GM12873 (cell line): ENCODE data around the gene GNB2.

Experiments
- CTCF ChIP-seq: IDR thresholded peaks from 2 replicates; pipeline ENCODE4 v1.5.1; 2012; ENCODE audit warnings: low read depth, mild to moderate bottlenecking, moderate library complexity, low read length, control low read depth; ENCODE audit not compliant: insufficient read depth; ENCODE audit errors: missing control alignments

The GNB2 gene

GRCh38 chr7:100670074-100670473 is 3.5 kb upstream of the GNB2 start:
- TF ChIP-seq CTCF = no peak

DNA sequence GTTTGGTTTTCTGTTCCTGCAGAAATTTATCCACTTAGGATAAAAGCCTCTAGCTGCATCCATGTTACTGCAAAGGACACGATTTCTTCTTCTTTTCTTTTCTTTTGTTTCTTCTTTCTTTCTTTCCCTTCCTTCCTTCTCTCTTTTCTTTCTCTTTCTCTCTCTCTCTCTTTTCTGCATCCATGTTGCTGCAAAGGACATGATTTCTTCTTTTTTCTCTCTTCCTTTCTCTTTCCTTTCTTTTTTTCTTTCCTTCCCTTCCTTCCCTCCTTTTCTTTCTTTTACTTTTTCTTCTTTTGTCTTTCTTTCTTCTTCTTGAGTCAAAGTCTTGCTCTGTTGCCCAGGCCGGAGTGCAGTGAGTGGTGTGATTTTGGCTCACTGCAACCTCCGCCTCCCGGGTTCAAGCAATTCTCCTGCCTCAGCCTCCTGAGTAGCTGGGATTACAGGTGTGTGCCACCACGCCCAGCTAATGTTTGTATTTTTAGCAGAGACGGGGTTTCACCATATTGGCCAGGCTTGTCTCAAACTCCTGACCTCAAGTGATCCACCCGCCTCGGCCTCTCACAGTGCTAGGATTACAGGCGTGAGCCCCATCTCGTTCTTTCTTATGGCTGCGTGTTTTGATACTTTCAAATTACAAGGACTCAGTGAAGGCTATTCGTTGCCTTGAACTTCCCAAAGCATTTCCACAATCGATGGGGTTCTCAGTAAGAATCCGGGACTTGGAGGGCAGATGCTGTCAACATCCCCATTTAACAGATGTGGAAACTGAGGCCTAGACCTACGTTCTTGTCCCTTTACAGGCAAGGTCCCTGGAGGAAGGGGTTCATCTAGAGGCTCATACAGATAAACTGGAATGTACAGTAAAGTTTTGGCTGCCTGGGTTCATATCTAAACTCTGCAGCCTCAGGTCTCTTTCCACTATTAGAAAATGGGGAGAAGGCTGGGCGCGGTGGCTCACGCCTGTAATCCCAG is 1.9 kb upstream of the GNB2 start:
- no peak for TF ChIP-seq CTCF

DNA sequence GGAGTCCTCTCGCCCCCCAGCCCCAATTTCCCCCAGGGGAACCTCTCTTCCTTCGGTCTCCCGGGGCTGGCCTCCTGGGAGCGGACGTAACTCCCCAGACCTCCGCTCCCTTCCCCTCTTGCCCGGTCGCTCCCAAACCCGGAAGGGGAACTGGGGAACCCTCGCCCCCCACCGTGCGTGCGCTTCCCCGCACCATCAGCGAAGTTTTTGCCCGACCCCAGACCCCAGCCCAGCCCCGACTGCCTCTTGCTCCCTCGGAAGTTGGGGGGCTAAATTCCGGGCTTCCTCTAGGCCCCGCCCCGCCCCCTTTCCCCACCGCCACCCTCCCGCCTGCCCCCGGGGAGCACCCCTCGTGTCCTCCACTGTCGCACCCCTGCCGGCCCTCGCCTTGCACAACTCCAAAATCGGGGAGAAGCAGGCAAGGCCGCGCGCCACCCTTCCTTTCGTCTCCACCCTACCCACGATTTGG is 436 bp downstream of the GNB2 start:
- no peak for TF ChIP-seq CTCF

GRCh38 chr7:100674411-100675104 is 1.0 kb downstream of the GNB2 start:
- TF ChIP-seq CTCF = no peak

DNA sequence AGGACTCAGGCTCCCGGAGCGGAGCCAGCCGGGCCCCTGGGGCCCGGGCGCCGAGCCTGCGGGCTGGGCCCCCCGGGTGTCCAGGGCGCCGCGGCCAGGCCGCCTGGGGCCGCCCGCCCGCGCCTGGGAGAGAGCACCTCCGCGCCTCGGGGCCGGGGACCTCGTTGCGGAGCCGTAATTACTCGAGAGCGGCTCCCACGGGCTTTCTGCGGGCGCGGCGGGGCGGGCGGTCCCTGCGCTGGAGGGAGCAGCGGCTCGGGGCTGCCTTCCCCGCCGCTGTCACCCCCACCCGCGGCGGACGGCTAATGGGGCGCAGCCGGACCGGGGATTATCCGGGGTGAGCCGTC is 1.5 kb downstream of the GNB2 start:
- TF ChIP-seq CTCF = no peak

- no peak for TF ChIP-seq CTCF
Measured at GRCh38 chr7:100675581-100676350, 2.2 kb downstream of the GNB2 start.
